Activated T-cell treated with anti-CD3 and anti-CD28 coated beads, Interleukin-2, amount 50 U/mL, for 72 hours (primary cell): Measurements from ENCODE around the gene TXNRD1. TPM values are rescaled to one million over a fixed set of nuclear protein-coding genes. Genes with fewer than 3 reads are reported as not detected.
A peak's percentile ranks its signal among the peaks of the same experiment; 100 is the strongest.
"Not testable (repeated sequence)": the region's sequence is repeated elsewhere in the genome, so short reads cannot be mapped to it uniquely, and the experiment has no call there.

Experiments
- ATAC-seq, 2 donors: fragments of 150-1000 bp; cut with Tn5 transposase; replicated peaks in 1 of 2; 2 replicates each; pipeline ENCODE4 v1.10.0; 2021; ENCODE audit warnings: moderate library complexity in 2 of 2, mild to moderate bottlenecking in 1 of 2
- DNase-seq, 2 donors: peaks; one replicate each; pipeline ENCODE4 v3.0.0; 2021 to 2022; ENCODE audit warnings: mixed read lengths in 1 of 2
- H3K27ac Mint-ChIP-seq: one replicate; pipeline ENCODE4 v1.8.0; 2022; ENCODE audit warnings: mild to moderate bottlenecking, moderate library complexity, mixed read lengths
- H3K27me3 Mint-ChIP-seq: one replicate; pipeline ENCODE4 v1.8.0; 2022; ENCODE audit warnings: low read depth, mixed read lengths
- H3K36me3 Mint-ChIP-seq, 2 donors: one replicate each; pipeline ENCODE4 v1.8.0; 2022; ENCODE audit warnings: mixed read lengths in 2 of 2, mild to moderate bottlenecking in 1 of 2; ENCODE audit not compliant: insufficient read depth in 2 of 2
- H3K4me1 Mint-ChIP-seq: one replicate; pipeline ENCODE4 v1.8.0; 2022; ENCODE audit warnings: low read depth, mixed read lengths
- H3K4me3 Mint-ChIP-seq, 2 donors: one replicate each; pipeline ENCODE4 v1.8.0; 2022; ENCODE audit warnings: mild to moderate bottlenecking in 2 of 2, mixed read lengths in 2 of 2, moderate library complexity in 2 of 2
- H3K9me3 Mint-ChIP-seq, 2 donors: one replicate each; pipeline ENCODE4 v1.8.0; 2022; ENCODE audit warnings: mixed read lengths in 2 of 2
- total RNA-seq, 2 donors: library from RNA; stranded (reverse); gene quantifications; one replicate each; pipeline ENCODE4 v1.2.3, GENCODE V29; 2022

Gene TXNRD1
- total RNA-seq, 2 donors from 2014 or later, result 83.8 to 89.4 TPM

DNA sequence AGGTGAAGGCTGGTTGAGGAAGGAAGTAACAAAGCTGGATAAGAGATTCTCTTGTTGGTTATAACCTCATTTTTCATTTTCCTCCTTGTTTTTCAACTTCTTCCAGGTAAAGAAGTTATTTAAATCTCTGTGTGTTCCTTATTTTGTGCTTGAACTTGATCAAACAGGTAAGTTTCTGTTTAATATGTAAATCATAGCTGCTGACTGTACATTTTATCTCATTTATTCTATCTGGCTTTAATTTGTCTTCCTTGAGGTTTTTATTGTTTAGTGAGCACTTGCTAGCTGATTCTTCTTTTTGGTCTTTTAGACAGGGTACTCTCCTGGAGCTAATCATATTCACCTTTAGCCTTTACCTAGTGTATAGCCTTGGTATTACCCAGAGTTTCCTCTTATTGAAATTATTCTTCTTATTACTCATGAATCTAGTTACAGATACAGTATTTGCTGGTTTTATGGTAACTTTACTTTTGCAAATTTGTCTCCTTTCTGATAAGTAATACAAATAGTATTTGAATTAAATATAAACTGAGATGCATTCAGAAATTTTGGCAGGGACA is 42.4 kb downstream of the TXNRD1 start:
- Mint-ChIP-seq H3K27ac (no peak overlapping the region), H3K4me1 (no peaks in the 10 kb centered on the region), H3K27me3 (no peaks in the 10 kb centered on the region), H3K9me3 (no peaks in the 10 kb centered on the region), H3K4me3 (no peak overlapping the region), H3K36me3 (no peaks in the 10 kb centered on the region)
- ATAC-seq (no peak), DNase-seq (no peak)

DNA sequence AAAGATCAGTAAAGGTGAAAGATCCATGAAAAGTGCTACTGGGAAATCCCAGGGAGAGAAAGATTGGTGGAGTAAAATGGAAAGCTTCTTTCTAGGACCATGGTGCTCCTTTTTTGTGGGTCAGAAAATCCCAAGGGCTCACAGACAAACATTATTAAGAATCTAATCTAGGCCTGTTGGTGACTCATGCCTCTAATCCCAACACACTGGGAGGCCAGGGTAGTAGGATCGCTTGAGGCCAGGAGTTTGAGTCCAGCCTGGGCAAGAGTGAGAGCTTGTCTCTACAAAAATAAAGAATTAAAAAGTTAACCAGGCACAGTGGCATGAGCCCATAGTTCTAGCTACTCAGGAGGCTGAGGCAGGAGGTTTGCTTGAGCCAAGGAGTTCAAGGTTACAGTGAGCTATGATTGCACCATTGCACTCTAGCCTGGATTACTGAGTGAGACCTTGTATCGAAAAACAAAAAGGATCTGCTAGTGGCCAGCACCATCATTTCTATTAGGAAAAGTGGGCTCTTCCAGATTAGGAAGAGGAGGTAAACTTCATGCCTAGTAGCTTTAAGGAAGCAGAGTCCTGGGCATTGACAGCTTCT is 43.0 kb downstream of the TXNRD1 start:
- no peak overlapping the region for H3K4me3 Mint-ChIP-seq
- no peaks in the 10 kb centered on the region for H3K4me1 Mint-ChIP-seq
- H3K9me3 Mint-ChIP-seq, result no peaks in the 10 kb centered on the region
- H3K36me3 Mint-ChIP-seq, result no peaks in the 10 kb centered on the region
- H3K27me3 Mint-ChIP-seq, result no peaks in the 10 kb centered on the region
- H3K27ac Mint-ChIP-seq, result no peak overlapping the region
- DNase-seq (no peak), ATAC-seq (no peak)

DNA sequence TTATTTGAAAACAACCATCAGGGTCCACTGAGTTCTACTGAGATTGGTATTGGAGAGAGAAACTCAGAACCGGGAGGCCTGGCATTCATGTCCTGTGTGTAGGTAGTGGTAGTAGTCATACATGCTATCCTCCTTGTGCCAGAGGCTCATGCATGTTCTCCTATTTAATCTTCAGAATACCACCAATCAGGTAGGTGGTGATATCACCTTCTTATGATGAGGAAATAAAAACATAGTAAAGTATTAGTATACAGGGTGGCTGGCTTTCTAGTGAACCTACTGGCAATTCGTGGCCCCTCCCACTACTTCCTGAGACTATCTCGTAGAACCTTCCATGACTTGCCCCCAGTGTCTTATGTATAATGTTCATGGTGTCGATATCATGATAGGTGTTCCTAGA is 47.4 kb downstream of the TXNRD1 start:
- DNase-seq (no peak), ATAC-seq (no peak)
- Mint-ChIP-seq H3K4me1 (no peaks in the 10 kb centered on the region), H3K9me3 (no peaks in the 10 kb centered on the region), H3K27me3 (no peaks in the 10 kb centered on the region), H3K36me3 (no peaks in the 10 kb centered on the region), H3K4me3 (no peak overlapping the region), H3K27ac (no peak overlapping the region)

DNA sequence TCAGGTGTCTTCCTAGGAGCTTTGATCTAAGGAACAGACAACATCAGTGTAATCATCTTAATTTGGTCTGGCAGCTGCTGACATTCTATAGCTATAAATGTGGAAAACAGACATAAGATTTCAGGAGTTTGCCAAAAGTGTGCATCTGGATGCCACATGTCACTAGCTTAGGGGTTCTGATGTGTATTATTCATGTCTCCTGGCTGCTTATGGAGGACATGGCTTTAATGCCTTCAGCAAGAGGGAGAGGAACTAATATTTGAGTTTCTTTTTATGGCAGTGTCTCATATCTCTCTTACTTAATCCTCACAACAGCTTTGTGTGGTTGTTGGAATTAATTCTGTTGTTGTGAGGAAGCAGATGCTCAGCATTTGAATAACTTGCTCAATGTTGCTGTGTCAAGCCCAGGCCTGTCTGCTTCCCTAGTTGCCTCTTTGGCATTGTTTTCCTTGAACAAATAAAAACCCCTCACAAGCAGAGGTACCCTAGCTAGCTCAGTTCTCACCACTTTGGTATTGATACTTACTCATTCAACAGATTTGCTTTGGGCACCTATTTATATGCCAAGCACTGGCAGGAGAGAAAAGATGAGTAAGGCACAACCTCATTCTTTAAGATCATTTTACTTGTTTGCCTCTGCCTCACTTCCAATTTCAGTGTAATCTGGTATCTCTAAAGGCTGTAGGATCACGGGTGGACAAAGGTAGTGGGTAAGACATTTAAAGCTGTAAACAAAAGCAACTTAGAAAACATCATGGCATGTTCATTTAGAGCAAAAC is 48.2 kb downstream of the TXNRD1 start:
- Mint-ChIP-seq H3K4me1 (no peaks in the 10 kb centered on the region), H3K36me3 (no peaks in the 10 kb centered on the region), H3K27ac (no peak overlapping the region), H3K4me3 (no peak overlapping the region), H3K9me3 (no peaks in the 10 kb centered on the region), H3K27me3 (no peaks in the 10 kb centered on the region)
- ATAC-seq, result no peak
- no peak for DNase-seq

DNA sequence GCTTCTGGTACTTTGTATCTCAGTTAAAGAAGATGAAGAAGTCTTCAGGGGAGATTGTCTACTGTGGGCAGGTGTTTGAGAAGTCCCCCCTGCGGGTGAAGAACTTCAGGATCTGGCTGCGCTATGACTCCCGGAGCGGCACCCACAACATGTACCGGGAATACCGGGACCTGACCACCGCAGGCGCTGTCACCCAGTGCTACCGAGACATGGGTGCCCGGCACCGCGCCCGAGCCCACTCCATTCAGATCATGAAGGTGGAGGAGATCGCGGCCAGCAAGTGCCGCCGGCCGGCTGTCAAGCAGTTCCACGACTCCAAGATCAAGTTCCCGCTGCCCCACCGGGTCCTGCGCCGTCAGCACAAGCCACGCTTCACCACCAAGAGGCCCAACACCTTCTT is 49.9 kb downstream of the TXNRD1 start:
- H3K4me3 Mint-ChIP-seq, ATAC-seq, H3K27ac Mint-ChIP-seq, H3K9me3 Mint-ChIP-seq, DNase-seq, H3K4me1 Mint-ChIP-seq, H3K27me3 Mint-ChIP-seq, H3K36me3 Mint-ChIP-seq: not testable (repeated sequence)

DNA sequence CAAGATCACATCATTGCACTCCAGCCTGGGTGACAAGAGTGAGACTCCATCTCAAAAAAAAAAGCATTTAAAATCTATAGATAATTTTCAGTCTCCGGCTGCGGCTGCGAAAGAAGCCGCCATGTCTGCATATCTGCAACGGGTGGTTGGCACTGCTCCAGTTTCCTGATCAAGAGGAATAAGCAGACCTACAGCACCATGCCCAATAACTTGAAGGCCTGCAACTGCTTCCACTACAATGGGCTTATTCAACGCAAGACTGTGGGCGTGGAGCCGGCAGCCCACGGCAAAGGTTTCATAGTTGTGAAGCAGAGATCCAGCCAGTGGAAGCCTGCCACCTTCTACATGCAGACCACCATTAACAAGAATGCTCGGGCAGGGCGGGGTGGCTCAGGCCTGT is 57.4 kb downstream of the TXNRD1 start:
- H3K9me3 Mint-ChIP-seq, result no peaks in the 10 kb centered on the region
- DNase-seq (no peak), ATAC-seq (no peak)
- no peaks in the 10 kb centered on the region for H3K27me3 Mint-ChIP-seq
- peaks cover 8% of the 10 kb centered on the region for H3K4me1 Mint-ChIP-seq
- no peak overlapping the region for H3K27ac Mint-ChIP-seq
- no peak overlapping the region for H3K4me3 Mint-ChIP-seq
- H3K36me3 Mint-ChIP-seq, result no peaks in the 10 kb centered on the region

DNA sequence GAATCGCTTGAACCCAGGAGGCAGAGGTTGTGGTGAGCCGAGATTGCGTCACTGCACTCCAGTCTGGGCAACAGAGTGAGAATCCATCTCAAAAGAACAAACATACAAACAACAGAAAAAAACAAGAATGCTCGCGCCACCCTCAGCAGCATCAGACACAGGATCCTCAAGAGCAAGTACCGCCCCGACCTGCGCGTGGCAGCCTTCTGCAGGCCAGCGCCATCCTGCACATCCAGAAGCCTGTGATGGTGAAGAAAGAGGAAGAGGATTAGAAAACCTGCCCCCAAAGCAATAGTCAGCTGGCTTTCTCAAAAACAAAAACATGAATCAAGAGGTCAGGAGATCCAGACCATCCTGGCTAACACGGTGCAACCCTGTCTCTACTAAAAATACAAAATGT is 57.9 kb downstream of the TXNRD1 start:
- DNase-seq, result no peak
- ATAC-seq, result no peak
- no peaks in the 10 kb centered on the region for H3K27me3 Mint-ChIP-seq
- no peak overlapping the region for H3K27ac Mint-ChIP-seq
- H3K4me1 Mint-ChIP-seq, result peaks cover 8% of the 10 kb centered on the region
- H3K9me3 Mint-ChIP-seq, result no peaks in the 10 kb centered on the region
- no peak overlapping the region for H3K4me3 Mint-ChIP-seq
- H3K36me3 Mint-ChIP-seq, result no peaks in the 10 kb centered on the region

DNA sequence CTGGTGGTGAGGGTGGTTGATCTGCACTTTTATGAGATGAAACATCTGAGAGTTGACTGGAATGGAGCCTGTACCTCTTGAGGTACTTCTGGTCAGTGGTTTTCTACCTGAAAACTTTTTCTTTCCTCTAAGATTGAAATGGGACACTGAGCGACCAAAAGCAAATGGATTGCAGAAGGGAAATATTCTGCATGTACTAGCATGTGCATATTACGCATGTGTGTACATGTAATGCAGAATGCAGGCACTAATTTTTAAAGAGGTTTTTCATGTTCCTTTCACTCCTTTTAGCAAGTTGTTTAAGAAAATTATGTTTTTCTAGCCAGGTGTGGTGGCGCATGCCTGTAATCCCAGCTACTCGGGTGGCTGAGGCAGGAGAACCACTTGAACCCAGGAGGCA is 59.2 kb downstream of the TXNRD1 start:
- Mint-ChIP-seq H3K9me3 (no peaks in the 10 kb centered on the region), H3K27ac (no peak overlapping the region), H3K27me3 (no peaks in the 10 kb centered on the region), H3K4me3 (no peak overlapping the region), H3K36me3 (no peaks in the 10 kb centered on the region), H3K4me1 (peaks cover 8% of the 10 kb centered on the region)
- DNase-seq (no peak), ATAC-seq (no peak)

DNA sequence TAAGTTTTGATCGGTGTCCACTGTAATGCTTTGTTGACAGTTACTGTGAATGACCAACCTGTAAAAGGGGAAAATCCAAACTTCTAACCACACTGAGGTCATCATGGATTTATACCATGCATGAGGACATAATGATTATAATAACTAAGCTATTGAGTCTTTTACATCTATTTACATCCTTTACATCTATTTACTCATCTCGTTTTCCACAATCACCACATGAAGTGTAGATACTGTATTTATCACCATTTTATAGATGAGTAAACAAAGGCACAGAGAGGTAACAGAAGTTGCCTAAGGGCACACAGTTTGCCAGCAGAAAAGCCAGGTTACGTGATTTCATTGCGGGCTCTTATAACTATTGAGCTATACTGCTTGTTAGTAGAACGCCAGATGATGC is 60.1 kb downstream of the TXNRD1 start:
- H3K36me3 Mint-ChIP-seq, result no peaks in the 10 kb centered on the region
- ATAC-seq, result peak in 1 of 2 donors; percentile 28
- H3K27ac Mint-ChIP-seq, result peak overlapping the region; percentile 26
- H3K4me1 Mint-ChIP-seq, result peaks cover 8% of the 10 kb centered on the region
- H3K9me3 Mint-ChIP-seq, result no peaks in the 10 kb centered on the region
- no peaks in the 10 kb centered on the region for H3K27me3 Mint-ChIP-seq
- no peak for DNase-seq
- peak overlapping the region; percentile 40 to 51 for H3K4me3 Mint-ChIP-seq

DNA sequence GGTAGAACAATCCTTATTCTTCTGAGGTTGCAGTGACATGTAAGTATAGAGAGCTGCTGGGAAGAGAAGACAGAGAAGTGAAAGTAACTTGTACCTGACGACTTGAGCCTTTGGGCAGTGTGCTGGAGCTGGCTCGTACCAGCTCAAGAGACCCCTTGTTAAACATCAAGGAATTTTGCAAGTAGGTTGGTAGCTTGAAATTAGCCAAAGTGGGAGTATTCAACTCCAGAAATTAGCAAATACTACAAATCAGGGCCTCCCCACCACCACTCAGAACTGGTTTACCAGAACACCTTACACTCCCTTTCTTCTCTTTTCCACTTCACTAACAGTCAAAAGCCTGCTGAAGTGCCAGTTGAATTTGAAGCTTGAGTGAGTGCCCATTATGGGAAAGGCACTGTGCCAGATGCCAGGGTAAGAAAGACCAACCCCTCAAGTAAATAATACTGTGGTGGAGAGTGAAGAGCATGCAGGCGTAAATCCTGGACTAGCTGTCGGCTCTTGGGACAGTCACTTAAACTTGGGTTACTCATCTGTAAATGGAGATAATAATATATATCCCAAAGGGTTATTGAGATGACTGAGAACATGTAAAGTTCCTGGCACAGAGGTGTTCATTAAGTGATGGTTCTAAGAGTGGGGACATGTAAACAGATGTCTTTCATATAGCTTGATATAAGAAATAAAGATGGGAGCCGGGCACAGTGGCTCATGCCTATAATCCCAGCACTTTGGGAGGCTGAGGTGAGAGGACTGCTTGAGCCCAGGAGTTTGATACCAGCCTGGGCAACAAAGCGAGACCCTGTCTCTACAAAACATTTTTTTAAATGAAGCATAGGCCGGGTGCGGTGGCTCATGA is 60.9 kb downstream of the TXNRD1 start:
- DNase-seq (no peak), ATAC-seq (peak in 1 of 2 donors; percentile 41)
- H3K27ac Mint-ChIP-seq, result peak overlapping the region; percentile 26
- H3K9me3 Mint-ChIP-seq, result no peaks in the 10 kb centered on the region
- no peaks in the 10 kb centered on the region for H3K27me3 Mint-ChIP-seq
- no peaks in the 10 kb centered on the region for H3K36me3 Mint-ChIP-seq
- peak overlapping the region; percentile 40 to 51 for H3K4me3 Mint-ChIP-seq
- peaks cover 13% of the 10 kb centered on the region for H3K4me1 Mint-ChIP-seq

DNA sequence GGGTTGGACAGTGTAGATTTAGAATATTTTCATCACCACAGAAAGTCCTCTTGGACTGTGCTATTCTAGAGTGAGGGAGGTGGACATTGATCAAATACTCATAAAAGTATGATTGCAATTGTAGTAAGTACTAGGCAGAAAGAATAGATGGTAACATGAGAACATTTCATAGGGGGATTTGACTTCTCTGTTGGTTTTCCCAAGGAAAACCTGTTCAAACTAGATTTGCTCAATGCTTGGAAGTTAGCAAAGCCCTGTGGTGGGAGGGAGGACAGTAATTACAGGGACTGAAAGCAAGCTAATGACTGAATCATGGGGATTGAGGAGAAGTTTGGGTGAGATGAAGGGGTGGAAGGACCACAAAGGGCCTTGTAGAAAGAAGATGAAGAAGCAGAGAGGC is 63.6 kb downstream of the TXNRD1 start:
- no peaks in the 10 kb centered on the region for H3K9me3 Mint-ChIP-seq
- ATAC-seq, result no peak
- H3K4me1 Mint-ChIP-seq, result peaks cover 13% of the 10 kb centered on the region
- H3K27ac Mint-ChIP-seq, result no peak overlapping the region
- H3K36me3 Mint-ChIP-seq, result no peaks in the 10 kb centered on the region
- no peaks in the 10 kb centered on the region for H3K27me3 Mint-ChIP-seq
- DNase-seq, result no peak
- no peak overlapping the region for H3K4me3 Mint-ChIP-seq

DNA sequence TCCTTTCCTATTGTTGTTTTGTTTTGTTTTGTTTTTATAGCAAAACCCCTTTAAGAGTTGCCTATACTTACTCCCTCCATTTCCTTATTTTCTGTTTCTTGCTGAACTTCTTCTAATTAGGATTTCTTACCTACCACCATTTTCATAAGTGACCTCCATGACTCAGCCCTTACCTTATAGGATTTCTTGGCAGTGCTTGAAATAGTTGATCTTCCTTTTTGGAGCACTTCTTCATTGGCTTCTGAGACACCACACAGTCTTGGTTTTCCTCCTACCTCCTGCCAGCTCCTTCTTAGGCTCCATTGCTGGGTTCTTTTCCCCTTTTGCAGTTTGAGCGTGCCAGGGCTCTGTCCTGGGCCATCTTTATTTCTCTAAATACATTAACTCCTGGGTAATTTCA is 64.5 kb downstream of the TXNRD1 start:
- Mint-ChIP-seq H3K9me3 (no peaks in the 10 kb centered on the region), H3K27ac (no peak overlapping the region), H3K4me3 (no peak overlapping the region), H3K27me3 (no peaks in the 10 kb centered on the region), H3K4me1 (peaks cover 13% of the 10 kb centered on the region), H3K36me3 (no peaks in the 10 kb centered on the region)
- no peak for ATAC-seq
- no peak for DNase-seq
